HG02623 (cell line): ENCODE data around the gene MED17.
"Not testable (repeated sequence)": the region's sequence is repeated elsewhere in the genome, so short reads cannot be mapped to it uniquely, and the experiment has no call there.

Experiments
- ATAC-seq: cut with Tn5 transposase; IDR thresholded peaks from one replicate; pipeline ENCODE4 v1.9.1; 2021; ENCODE audit warnings: moderate library complexity; ENCODE audit not compliant: unreplicated experiment

Gene MED17

GRCh38 chr11:93757301-93757700 lies 26.8 kb upstream of the MED17 start:
- no peak for ATAC-seq

GRCh38 chr11:93757924-93758865 lies 25.9 kb upstream of the MED17 start:
- ATAC-seq = no peak

GRCh38 chr11:93759123-93759522 lies 25.0 kb upstream of the MED17 start:
- ATAC-seq = not testable (repeated sequence)

GRCh38 chr11:93761910-93762309 lies 22.2 kb upstream of the MED17 start:
- ATAC-seq = no peak

GRCh38 chr11:93765551-93765950 lies 18.5 kb upstream of the MED17 start:
- ATAC-seq = no peak

GRCh38 chr11:93766504-93766903 lies 17.6 kb upstream of the MED17 start:
- no peak for ATAC-seq

- no peak for ATAC-seq
These were observed 17.1 kb upstream of the MED17 start for GRCh38 chr11:93767018-93767417.

GRCh38 chr11:93770160-93770559 lies 13.9 kb upstream of the MED17 start:
- ATAC-seq = no peak

- no peak for ATAC-seq
These were observed 12.0 kb upstream of the MED17 start for GRCh38 chr11:93772123-93772522.

- no peak for ATAC-seq
These were observed 11.0 kb upstream of the MED17 start for GRCh38 chr11:93773045-93773477.

- no peak for ATAC-seq
These were observed 10.4 kb upstream of the MED17 start for GRCh38 chr11:93773601-93774200.

GRCh38 chr11:93774560-93774959 lies 9.5 kb upstream of the MED17 start:
- not testable (repeated sequence) for ATAC-seq

- no peak for ATAC-seq
These were observed 8.8 kb upstream of the MED17 start for GRCh38 chr11:93775289-93775688.

GRCh38 chr11:93783362-93783761 lies 720 bp upstream of the MED17 start:
- no peak for ATAC-seq

GRCh38 chr11:93783765-93784144 lies 327 bp upstream of the MED17 start:
- peak; percentile 39 for ATAC-seq

- peak; percentile 28 for ATAC-seq
These were observed 866 bp downstream of the MED17 start for GRCh38 chr11:93784935-93785360.

- ATAC-seq = no peak
These were observed 7.4 kb downstream of the MED17 start for GRCh38 chr11:93791493-93791892.

- no peak for ATAC-seq
These were observed 12.6 kb downstream of the MED17 start for GRCh38 chr11:93796441-93797231.

GRCh38 chr11:93801366-93801765 lies 17.3 kb downstream of the MED17 start:
- ATAC-seq = no peak

GRCh38 chr11:93804879-93805278 lies 20.8 kb downstream of the MED17 start:
- no peak for ATAC-seq

- ATAC-seq = no peak
These were observed 23.9 kb downstream of the MED17 start for GRCh38 chr11:93807980-93808379.
